ENCODE results near the gene ZBTB16.

The ZBTB16 gene

DNA sequence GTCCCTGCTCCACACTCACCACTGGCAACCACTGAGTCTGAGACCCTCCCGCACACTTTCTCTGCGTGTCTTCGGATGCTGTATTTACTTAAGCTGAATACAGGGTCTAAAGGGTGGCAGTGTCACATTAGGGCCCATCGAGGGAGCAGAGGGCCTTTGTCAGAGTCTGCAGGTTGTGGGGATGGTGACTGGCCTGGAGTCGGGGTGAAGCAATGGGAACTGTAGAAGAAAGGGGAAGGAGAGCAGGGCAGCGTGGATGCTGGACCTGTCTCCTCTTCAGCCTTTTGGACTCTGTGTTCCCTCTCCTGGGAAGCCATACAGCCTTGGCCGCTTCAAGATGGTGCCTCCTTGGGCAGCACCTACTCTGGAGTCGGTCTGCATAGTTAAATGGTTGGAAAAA, 61.1 kb downstream of the ZBTB16 start:
- DNase-seq (ENCODE audit: low read depth), result no peak
- TF ChIP-seq, protein P1, sequence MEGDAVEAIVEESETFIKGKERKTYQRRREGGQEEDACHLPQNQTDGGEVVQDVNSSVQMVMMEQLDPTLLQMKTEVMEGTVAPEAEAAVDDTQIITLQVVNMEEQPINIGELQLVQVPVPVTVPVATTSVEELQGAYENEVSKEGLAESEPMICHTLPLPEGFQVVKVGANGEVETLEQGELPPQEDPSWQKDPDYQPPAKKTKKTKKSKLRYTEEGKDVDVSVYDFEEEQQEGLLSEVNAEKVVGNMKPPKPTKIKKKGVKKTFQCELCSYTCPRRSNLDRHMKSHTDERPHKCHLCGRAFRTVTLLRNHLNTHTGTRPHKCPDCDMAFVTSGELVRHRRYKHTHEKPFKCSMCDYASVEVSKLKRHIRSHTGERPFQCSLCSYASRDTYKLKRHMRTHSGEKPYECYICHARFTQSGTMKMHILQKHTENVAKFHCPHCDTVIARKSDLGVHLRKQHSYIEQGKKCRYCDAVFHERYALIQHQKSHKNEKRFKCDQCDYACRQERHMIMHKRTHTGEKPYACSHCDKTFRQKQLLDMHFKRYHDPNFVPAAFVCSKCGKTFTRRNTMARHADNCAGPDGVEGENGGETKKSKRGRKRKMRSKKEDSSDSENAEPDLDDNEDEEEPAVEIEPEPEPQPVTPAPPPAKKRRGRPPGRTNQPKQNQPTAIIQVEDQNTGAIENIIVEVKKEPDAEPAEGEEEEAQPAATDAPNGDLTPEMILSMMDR (conservative IDR thresholded peaks at IDR 0.05; ENCODE audit: low read depth, low read length), result no peak
- no peak overlapping the region for H3K4me3 ChIP-seq (ENCODE audit: low read depth, low read length)

DNA sequence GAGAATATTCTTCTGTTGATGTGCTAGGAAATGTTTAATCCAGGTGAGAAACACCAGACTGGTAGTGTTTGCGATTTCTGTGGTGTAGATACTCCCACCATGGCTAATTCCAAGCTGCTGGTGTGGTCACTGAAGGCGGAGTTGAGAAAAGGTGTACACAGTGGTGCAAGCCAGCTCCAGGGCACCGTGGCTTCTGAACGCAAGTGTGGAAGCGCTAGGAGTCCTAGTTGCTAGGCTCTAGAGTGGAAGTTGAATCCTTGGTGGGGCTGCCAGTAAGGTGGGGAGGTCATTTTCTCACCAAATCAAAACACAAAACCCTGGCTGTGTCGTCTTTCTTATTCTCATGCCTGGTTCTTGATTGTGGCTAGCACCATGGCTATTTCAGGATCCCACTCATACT, 61.6 kb downstream of the ZBTB16 start:
- no peak overlapping the region for H3K4me3 ChIP-seq (ENCODE audit: low read depth, low read length)
- TF ChIP-seq, protein P1 (conservative IDR thresholded peaks at IDR 0.05; ENCODE audit: low read depth, low read length), result no peak

GRCh38 chr11:114121804-114122504, 62.4 kb downstream of the ZBTB16 start:
- DNase-seq (ENCODE audit: low read depth), result no peak
- TF ChIP-seq, protein P1 (conservative IDR thresholded peaks at IDR 0.05; ENCODE audit: low read depth, low read length), result no peak
- no peak overlapping the region for H3K4me3 ChIP-seq (ENCODE audit: low read depth, low read length)

More for the DNA sequence above, 61.6 kb downstream of the ZBTB16 start:
- no peak for DNase-seq (ENCODE audit: low read depth)

GRCh38 chr11:114122686-114123085, 63.2 kb downstream of the ZBTB16 start:
- H3K4me3 ChIP-seq (ENCODE audit: low read depth, low read length), result no peak overlapping the region
- DNase-seq (ENCODE audit: low read depth), result peak; percentile 47
- TF ChIP-seq, protein P1 (conservative IDR thresholded peaks at IDR 0.05; ENCODE audit: low read depth, low read length), result no peak

GRCh38 chr11:114123692-114124330, 64.3 kb downstream of the ZBTB16 start:
- no peak for DNase-seq (ENCODE audit: low read depth)
- TF ChIP-seq, protein P1 (conservative IDR thresholded peaks at IDR 0.05; ENCODE audit: low read depth, low read length), result no peak
- no peak overlapping the region for H3K4me3 ChIP-seq (ENCODE audit: low read depth, low read length)

DNA sequence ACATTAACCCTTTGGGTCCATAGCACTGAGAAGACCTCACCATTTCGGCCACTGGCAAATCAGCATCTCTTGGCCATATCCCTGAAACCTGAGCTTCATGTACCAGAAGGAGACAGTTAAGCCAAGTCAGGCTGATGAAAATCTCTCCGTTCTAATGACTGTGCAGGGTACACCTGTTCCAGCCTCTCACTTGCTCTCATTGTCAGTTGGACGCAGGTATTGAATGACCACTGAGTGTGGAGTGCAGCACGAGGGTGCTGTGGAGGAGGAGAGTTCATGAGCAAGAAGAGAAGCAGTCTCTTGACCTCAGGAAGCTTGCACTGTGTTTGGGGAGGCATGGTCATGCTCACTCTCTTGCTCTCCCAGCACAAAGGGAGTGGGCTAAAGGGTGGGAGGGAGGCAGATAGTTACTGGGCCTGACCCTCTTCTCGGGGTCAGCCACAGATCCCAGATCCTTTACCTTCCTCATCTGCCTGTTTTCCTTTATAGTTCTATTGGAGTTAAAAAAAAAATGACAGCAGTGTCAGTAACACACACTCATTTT, 65.2 kb downstream of the ZBTB16 start:
- DNase-seq (ENCODE audit: low read depth), result no peak
- TF ChIP-seq, protein P1 (conservative IDR thresholded peaks at IDR 0.05; ENCODE audit: low read depth, low read length), result no peak
- no peak overlapping the region for H3K4me3 ChIP-seq (ENCODE audit: low read depth, low read length)
